Neural cell (in vitro differentiated cells): ENCODE measurements around the gene SELENOI. TPM values are rescaled to one million over a fixed set of nuclear protein-coding genes. Genes with fewer than 3 reads are reported as not detected.

Experiments used
- H2AFZ ChIP-seq: fragments of 200-600, 300-800 bp; sonication (generic), shearing (Covaris generic); 2 replicates; pipeline ENCODE4 v1.6.0; 2014; ENCODE audit warnings: low read depth, mild to moderate bottlenecking, antibody characterized with exemption, low read length, moderate library complexity
- H3F3A ChIP-seq: fragments of 200-600 bp; shearing (Covaris generic); 2 replicates; pipeline ENCODE4 v1.6.1; 2016; ENCODE audit warnings: mild to moderate bottlenecking, moderate library complexity, mixed read lengths, antibody characterized with exemption, low read length; ENCODE audit not compliant: insufficient read depth, poor library complexity, severe bottlenecking
- H3K27ac ChIP-seq: fragments of 200-600, 300-800 bp; sonication (generic), shearing (Covaris generic); 2 replicates; pipeline ENCODE4 v1.5.1; 2014; ENCODE audit warnings: mild to moderate bottlenecking, low read length, moderate library complexity
- H3K27me3 ChIP-seq: fragments of 300-800, 200-600 bp; sonication (generic), shearing (Covaris generic); 2 replicates; pipeline ENCODE4 v1.6.0; 2014; ENCODE audit warnings: mild to moderate bottlenecking, low read depth, low read length, moderate library complexity; ENCODE audit not compliant: insufficient read depth
- H3K36me3 ChIP-seq: fragments of 300-800, 200-600 bp; sonication (generic), shearing (Covaris generic); 2 replicates; pipeline ENCODE4 v1.5.1; 2014; ENCODE audit warnings: mild to moderate bottlenecking, antibody characterized with exemption, low read length, moderate library complexity; ENCODE audit not compliant: insufficient read depth
- H3K4me2 ChIP-seq: fragments of 300-800, 200-600 bp; sonication (generic), shearing (Covaris generic); 2 replicates; pipeline ENCODE4 v1.6.0; 2014; ENCODE audit warnings: mild to moderate bottlenecking, low read length
- H3K4me3 ChIP-seq: fragments of 300-800, 200-600 bp; sonication (generic), shearing (Covaris generic); 2 replicates; pipeline ENCODE4 v1.5.1; 2014; ENCODE audit warnings: mild to moderate bottlenecking, low read length, moderate library complexity
- H3K79me2 ChIP-seq: fragments of 200-600 bp; shearing (Covaris generic); replicated peaks from 2 replicates; pipeline ENCODE4 v1.6.0; 2014; ENCODE audit warnings: mild to moderate bottlenecking, low read length, moderate library complexity; ENCODE audit not compliant: insufficient read depth
- H3K9ac ChIP-seq: fragments of 300-800, 200-600 bp; sonication (generic), shearing (Covaris generic); 2 replicates; pipeline ENCODE4 v1.6.1; 2016; ENCODE audit warnings: mild to moderate bottlenecking, low read length, mixed read lengths
- H3K9me2 ChIP-seq: fragments of 200-600 bp; shearing (Covaris generic); 2 replicates; pipeline ENCODE4 v1.6.1; 2016; ENCODE audit warnings: mild to moderate bottlenecking, low read length, mixed read lengths; ENCODE audit not compliant: insufficient read depth
- H3K9me3 ChIP-seq: fragments of 200-600, 300-800 bp; sonication (generic), shearing (Covaris generic); 2 replicates; pipeline ENCODE4 v1.6.1; 2016; ENCODE audit warnings: mild to moderate bottlenecking, mixed run types, low read length, moderate library complexity, mixed read lengths
- H4K20me1 ChIP-seq: fragments of 200-600 bp; shearing (Covaris generic); 2 replicates; pipeline ENCODE4 v1.6.1; 2016; ENCODE audit warnings: mild to moderate bottlenecking, mixed run types; ENCODE audit not compliant: insufficient read depth
- EP300 ChIP-seq: fragments of 450-650 bp; conservative IDR thresholded peaks from 2 replicates; pipeline ENCODE4 v1.6.1; 2014; ENCODE audit warnings: antibody characterized with exemption, mild to moderate bottlenecking, moderate library complexity; ENCODE audit not compliant: poor library complexity, severe bottlenecking
- EZH2 ChIP-seq: fragments of 200-600, 300-800 bp; shearing (Covaris generic), sonication (generic); IDR thresholded peaks from 2 replicates; pipeline ENCODE4 v1.6.1; 2014; ENCODE audit warnings: antibody characterized with exemption, low read length, borderline replicate concordance, mild to moderate bottlenecking; ENCODE audit not compliant: insufficient read depth, poor library complexity, severe bottlenecking
- MXI1 ChIP-seq: fragments of 450-650 bp; conservative IDR thresholded peaks from 2 replicates; pipeline ENCODE4 v1.6.1; 2014; ENCODE audit warnings: antibody characterized with exemption, mild to moderate bottlenecking; ENCODE audit not compliant: poor library complexity, severe bottlenecking
- POLR2AphosphoS5 ChIP-seq: IDR thresholded peaks from 2 replicates; pipeline ENCODE4 v1.6.1; 2012
- RAD21 ChIP-seq: fragments of 450-650 bp; conservative IDR thresholded peaks from 2 replicates; pipeline ENCODE4 v1.6.1; 2014; ENCODE audit warnings: antibody characterized with exemption, mild to moderate bottlenecking, moderate library complexity
- SMC3 ChIP-seq: fragments of 450-650 bp; conservative IDR thresholded peaks from 2 replicates; pipeline ENCODE4 v1.6.1; 2014; ENCODE audit warnings: antibody characterized with exemption, mild to moderate bottlenecking, moderate library complexity; ENCODE audit not compliant: poor library complexity
- TAF1 ChIP-seq: IDR thresholded peaks from 2 replicates; pipeline ENCODE4 v1.6.1; 2012; ENCODE audit warnings: low read depth
- polyA plus RNA-seq: library from polyadenylated mRNA; depleted of rRNA; stranded (reverse); fragments of >200 nt; gene quantifications from 2 replicates; pipeline ENCODE4 v1.2.3, GENCODE V29; 2014
- TF ChIP-seq, protein P1 (sequence below): fragments of 450-650 bp; IDR thresholded peaks from 2 replicates; pipeline ENCODE4 v1.5.1; 2014; ENCODE audit warnings: antibody characterized with exemption, mild to moderate bottlenecking, moderate library complexity; ENCODE audit not compliant: poor library complexity, severe bottlenecking
- TF ChIP-seq, protein P2 (sequence below): IDR thresholded peaks from 2 replicates; pipeline ENCODE4 v1.6.1; 2012; ENCODE audit warnings: borderline replicate concordance

SELENOI gene
- polyA plus RNA-seq, 1 donor from 2014 or later: 25.2 TPM

DNA sequence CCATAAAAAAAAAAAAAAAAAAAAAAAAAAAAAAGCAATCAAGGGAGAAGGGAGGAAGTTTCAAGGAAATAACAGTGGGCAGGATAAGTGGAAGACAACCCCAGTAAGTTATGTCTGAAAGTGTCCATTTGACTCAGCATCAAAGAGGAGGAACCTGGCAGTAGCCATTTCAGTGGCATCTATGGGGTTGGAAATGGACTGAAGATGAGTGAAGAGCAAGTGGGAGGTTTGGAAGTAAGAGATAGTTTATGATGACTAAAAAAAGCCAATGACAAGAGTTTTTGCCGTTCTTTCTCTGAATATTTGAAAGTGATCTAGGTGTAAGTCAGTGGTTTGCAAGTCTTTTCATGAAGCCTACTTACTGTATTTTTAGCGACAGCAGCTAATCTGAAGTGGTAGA is 9.2 kb upstream of the SELENOI start:
- TF ChIP-seq, protein P1, sequence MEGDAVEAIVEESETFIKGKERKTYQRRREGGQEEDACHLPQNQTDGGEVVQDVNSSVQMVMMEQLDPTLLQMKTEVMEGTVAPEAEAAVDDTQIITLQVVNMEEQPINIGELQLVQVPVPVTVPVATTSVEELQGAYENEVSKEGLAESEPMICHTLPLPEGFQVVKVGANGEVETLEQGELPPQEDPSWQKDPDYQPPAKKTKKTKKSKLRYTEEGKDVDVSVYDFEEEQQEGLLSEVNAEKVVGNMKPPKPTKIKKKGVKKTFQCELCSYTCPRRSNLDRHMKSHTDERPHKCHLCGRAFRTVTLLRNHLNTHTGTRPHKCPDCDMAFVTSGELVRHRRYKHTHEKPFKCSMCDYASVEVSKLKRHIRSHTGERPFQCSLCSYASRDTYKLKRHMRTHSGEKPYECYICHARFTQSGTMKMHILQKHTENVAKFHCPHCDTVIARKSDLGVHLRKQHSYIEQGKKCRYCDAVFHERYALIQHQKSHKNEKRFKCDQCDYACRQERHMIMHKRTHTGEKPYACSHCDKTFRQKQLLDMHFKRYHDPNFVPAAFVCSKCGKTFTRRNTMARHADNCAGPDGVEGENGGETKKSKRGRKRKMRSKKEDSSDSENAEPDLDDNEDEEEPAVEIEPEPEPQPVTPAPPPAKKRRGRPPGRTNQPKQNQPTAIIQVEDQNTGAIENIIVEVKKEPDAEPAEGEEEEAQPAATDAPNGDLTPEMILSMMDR: no peak
- no peak for TF ChIP-seq TAF1
- TF ChIP-seq EP300: no peak
- no peak for TF ChIP-seq MXI1
- TF ChIP-seq RAD21: no peak
- TF ChIP-seq POLR2AphosphoS5: no peak
- no peak for TF ChIP-seq EZH2
- TF ChIP-seq, protein P2, sequence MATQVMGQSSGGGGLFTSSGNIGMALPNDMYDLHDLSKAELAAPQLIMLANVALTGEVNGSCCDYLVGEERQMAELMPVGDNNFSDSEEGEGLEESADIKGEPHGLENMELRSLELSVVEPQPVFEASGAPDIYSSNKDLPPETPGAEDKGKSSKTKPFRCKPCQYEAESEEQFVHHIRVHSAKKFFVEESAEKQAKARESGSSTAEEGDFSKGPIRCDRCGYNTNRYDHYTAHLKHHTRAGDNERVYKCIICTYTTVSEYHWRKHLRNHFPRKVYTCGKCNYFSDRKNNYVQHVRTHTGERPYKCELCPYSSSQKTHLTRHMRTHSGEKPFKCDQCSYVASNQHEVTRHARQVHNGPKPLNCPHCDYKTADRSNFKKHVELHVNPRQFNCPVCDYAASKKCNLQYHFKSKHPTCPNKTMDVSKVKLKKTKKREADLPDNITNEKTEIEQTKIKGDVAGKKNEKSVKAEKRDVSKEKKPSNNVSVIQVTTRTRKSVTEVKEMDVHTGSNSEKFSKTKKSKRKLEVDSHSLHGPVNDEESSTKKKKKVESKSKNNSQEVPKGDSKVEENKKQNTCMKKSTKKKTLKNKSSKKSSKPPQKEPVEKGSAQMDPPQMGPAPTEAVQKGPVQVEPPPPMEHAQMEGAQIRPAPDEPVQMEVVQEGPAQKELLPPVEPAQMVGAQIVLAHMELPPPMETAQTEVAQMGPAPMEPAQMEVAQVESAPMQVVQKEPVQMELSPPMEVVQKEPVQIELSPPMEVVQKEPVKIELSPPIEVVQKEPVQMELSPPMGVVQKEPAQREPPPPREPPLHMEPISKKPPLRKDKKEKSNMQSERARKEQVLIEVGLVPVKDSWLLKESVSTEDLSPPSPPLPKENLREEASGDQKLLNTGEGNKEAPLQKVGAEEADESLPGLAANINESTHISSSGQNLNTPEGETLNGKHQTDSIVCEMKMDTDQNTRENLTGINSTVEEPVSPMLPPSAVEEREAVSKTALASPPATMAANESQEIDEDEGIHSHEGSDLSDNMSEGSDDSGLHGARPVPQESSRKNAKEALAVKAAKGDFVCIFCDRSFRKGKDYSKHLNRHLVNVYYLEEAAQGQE: no peak
- Histone ChIP-seq H3K4me3 (no peak overlapping the region), H3K27ac (no peak overlapping the region), H3K4me2 (no peak overlapping the region), H3K27me3 (no peaks in the 10 kb centered on the region), H3K9me3 (no peaks in the 10 kb centered on the region), H3F3A (no peaks in the 10 kb centered on the region), H2AFZ (no peak overlapping the region), H4K20me1 (no peaks in the 10 kb centered on the region), H3K9me2 (no peaks in the 10 kb centered on the region), H3K36me3 (no peaks in the 10 kb centered on the region), H3K9ac (no peak overlapping the region), H3K79me2 (no peaks in the 10 kb centered on the region)

DNA sequence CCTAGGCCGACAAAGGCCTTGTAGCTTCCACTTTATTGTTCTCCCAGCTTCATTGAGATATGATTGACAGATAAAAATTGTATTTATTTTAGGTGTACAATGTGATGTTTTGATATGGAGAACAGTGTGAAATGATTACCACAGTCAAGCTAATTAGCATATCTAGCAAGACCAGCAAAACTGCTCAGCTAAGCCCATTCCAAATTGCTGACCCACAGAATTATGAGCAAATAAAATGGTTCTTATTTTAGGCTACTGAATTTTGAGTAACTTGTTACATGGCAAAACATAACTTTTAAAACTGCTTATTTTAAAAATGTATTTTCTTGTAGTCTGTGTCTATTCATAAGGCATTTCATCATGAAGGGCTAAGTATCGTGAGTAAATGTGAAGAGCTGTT is 8.6 kb upstream of the SELENOI start:
- TF ChIP-seq MXI1 (no peak), RAD21 (no peak), EP300 (no peak), SMC3 (no peak), TAF1 (no peak), POLR2AphosphoS5 (no peak), EZH2 (no peak)
- TF ChIP-seq, protein P2: no peak
- TF ChIP-seq, protein P1: no peak
- no peak overlapping the region for H2AFZ ChIP-seq
- H3K27ac ChIP-seq: no peak overlapping the region
- no peaks in the 10 kb centered on the region for H3K36me3 ChIP-seq
- H3K27me3 ChIP-seq: no peaks in the 10 kb centered on the region
- H3K4me3 ChIP-seq: no peak overlapping the region
- H3K9me3 ChIP-seq: no peaks in the 10 kb centered on the region
- no peaks in the 10 kb centered on the region for H3F3A ChIP-seq
- no peaks in the 10 kb centered on the region for H4K20me1 ChIP-seq
- H3K79me2 ChIP-seq: no peaks in the 10 kb centered on the region
- H3K4me2 ChIP-seq: no peak overlapping the region
- H3K9me2 ChIP-seq: no peaks in the 10 kb centered on the region
- no peak overlapping the region for H3K9ac ChIP-seq
